SH-SY5Y (cell line): ENCODE results near the gene PHOSPHO2.

Experiments
- GATA2 ChIP-seq: IDR thresholded peaks from 2 replicates; pipeline ENCODE4 v1.6.1; 2011; ENCODE audit warnings: mild to moderate bottlenecking, low read depth, low read length
- GATA3 ChIP-seq: IDR thresholded peaks from 2 replicates; pipeline ENCODE4 v1.6.1; 2011; ENCODE audit warnings: low read depth, mild to moderate bottlenecking, low read length, moderate library complexity

DNA sequence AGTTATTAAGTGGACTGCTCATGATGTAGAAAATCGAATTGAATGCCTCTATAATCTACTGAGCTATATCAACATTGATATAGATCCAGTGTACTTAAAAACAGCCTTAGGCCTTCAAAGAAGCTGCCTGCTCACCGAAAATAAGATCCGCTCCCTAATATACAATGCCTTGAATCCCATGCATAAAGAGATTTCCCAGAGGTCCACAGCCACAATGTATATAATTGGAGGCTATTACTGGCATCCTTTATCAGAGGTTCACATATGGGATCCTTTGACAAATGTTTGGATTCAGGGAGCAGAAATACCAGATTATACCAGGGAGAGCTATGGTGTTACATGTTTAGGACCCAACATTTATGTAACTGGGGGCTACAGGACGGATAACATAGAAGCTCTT lies 41.4 kb downstream of the PHOSPHO2 start:
- TF ChIP-seq GATA2 (no peak), GATA3 (no peak)
